HEK293 (cell line): ENCODE measurements around the gene EPSTI1.

Experiments used
- CTCF ChIP-seq: fragments of 450-650 bp; formaldehyde crosslinking; IDR thresholded peaks from 2 replicates; pipeline ENCODE4 v1.5.1; 2016; ENCODE audit warnings: missing biosample characterization, missing genetic modification characterization
- HOXC10 ChIP-seq: sonication (generic); formaldehyde crosslinking; IDR thresholded peaks from 2 replicates; pipeline ENCODE4 v1.8.1; 2023; ENCODE audit warnings: mild to moderate bottlenecking, missing genetic modification reagents
- INSM2 ChIP-seq: fragments of 450-650 bp; formaldehyde crosslinking; IDR thresholded peaks from 2 replicates; pipeline ENCODE4 v1.5.1; 2016; ENCODE audit warnings: missing biosample characterization, missing genetic modification characterization
- PBX3 ChIP-seq: sonication (generic); formaldehyde crosslinking; IDR thresholded peaks from 2 replicates; pipeline ENCODE4 v1.8.1; 2022; ENCODE audit warnings: mild to moderate bottlenecking, moderate library complexity, missing genetic modification reagents
- YY1 ChIP-seq: fragments of 450-650 bp; formaldehyde crosslinking; IDR thresholded peaks from 2 replicates; pipeline ENCODE4 v1.5.1; 2018; ENCODE audit warnings: missing biosample characterization, missing genetic modification characterization
- ZNF133 ChIP-seq: fragments of 450-650 bp; formaldehyde crosslinking; IDR thresholded peaks from 2 replicates; pipeline ENCODE4 v1.5.1; 2016; ENCODE audit warnings: missing biosample characterization, missing genetic modification characterization
- ZNF280C ChIP-seq: fragments of 450-650 bp; formaldehyde crosslinking; IDR thresholded peaks from 2 replicates; pipeline ENCODE4 v1.5.1; 2016; ENCODE audit warnings: missing biosample characterization, missing genetic modification characterization
- ZNF324 ChIP-seq: fragments of 450-650 bp; formaldehyde crosslinking; IDR thresholded peaks from 2 replicates; pipeline ENCODE4 v1.5.1; 2016; ENCODE audit warnings: missing biosample characterization, missing genetic modification characterization
- ZNF335 ChIP-seq: fragments of 450-650 bp; formaldehyde crosslinking; conservative IDR thresholded peaks from 2 replicates; pipeline ENCODE4 v1.5.1; 2016; ENCODE audit warnings: missing biosample characterization, missing genetic modification characterization
- ZNF658 ChIP-seq: fragments of 450-650 bp; formaldehyde crosslinking; IDR thresholded peaks from 2 replicates; pipeline ENCODE4; 2016; ENCODE audit warnings: missing biosample characterization, missing genetic modification characterization
- ZNF776 ChIP-seq: fragments of 450-650 bp; formaldehyde crosslinking; IDR thresholded peaks from 2 replicates; pipeline ENCODE4 v1.5.0; 2017; ENCODE audit warnings: missing biosample characterization, missing genetic modification characterization, borderline replicate concordance

GRCh38 chr13:42847891-42848663 lies 144.0 kb downstream of the EPSTI1 start:
- TF ChIP-seq PBX3 (CRISPR knock-in tag) = no peak
- TF ChIP-seq ZNF776 = no peak
- no peak for TF ChIP-seq CTCF (tag by site-specific recombination)
- no peak for TF ChIP-seq ZNF280C (tag by site-specific recombination)
- TF ChIP-seq YY1 (tag by site-specific recombination) = no peak
- TF ChIP-seq ZNF324 (tag by site-specific recombination) = no peak
- TF ChIP-seq INSM2 (tag by site-specific recombination) = no peak
- TF ChIP-seq ZNF658 (tag by site-specific recombination) = no peak
- no peak for TF ChIP-seq ZNF133 (tag by site-specific recombination)
- no peak for TF ChIP-seq HOXC10 (CRISPR knock-in tag)
- TF ChIP-seq ZNF335 (tag by site-specific recombination) = no peak
